Neural cell (in vitro differentiated cells): ENCODE results near the gene RELL2. TPM values are rescaled to one million over a fixed set of nuclear protein-coding genes. Genes with fewer than 3 reads are reported as not detected.

Experiments
- H2AFZ ChIP-seq: fragments of 200-600, 300-800 bp; sonication (generic), shearing (Covaris generic); 2 replicates; pipeline ENCODE4 v1.6.0; 2014; ENCODE audit warnings: low read depth, mild to moderate bottlenecking, antibody characterized with exemption, low read length, moderate library complexity
- H3F3A ChIP-seq: fragments of 200-600 bp; shearing (Covaris generic); 2 replicates; pipeline ENCODE4 v1.6.1; 2016; ENCODE audit warnings: mild to moderate bottlenecking, moderate library complexity, mixed read lengths, antibody characterized with exemption, low read length; ENCODE audit not compliant: insufficient read depth, poor library complexity, severe bottlenecking
- H3K27ac ChIP-seq: fragments of 200-600, 300-800 bp; sonication (generic), shearing (Covaris generic); 2 replicates; pipeline ENCODE4 v1.5.1; 2014; ENCODE audit warnings: mild to moderate bottlenecking, low read length, moderate library complexity
- H3K27me3 ChIP-seq: fragments of 300-800, 200-600 bp; sonication (generic), shearing (Covaris generic); 2 replicates; pipeline ENCODE4 v1.6.0; 2014; ENCODE audit warnings: mild to moderate bottlenecking, low read depth, low read length, moderate library complexity; ENCODE audit not compliant: insufficient read depth
- H3K36me3 ChIP-seq: fragments of 300-800, 200-600 bp; sonication (generic), shearing (Covaris generic); 2 replicates; pipeline ENCODE4 v1.5.1; 2014; ENCODE audit warnings: mild to moderate bottlenecking, antibody characterized with exemption, low read length, moderate library complexity; ENCODE audit not compliant: insufficient read depth
- H3K4me2 ChIP-seq: fragments of 300-800, 200-600 bp; sonication (generic), shearing (Covaris generic); 2 replicates; pipeline ENCODE4 v1.6.0; 2014; ENCODE audit warnings: mild to moderate bottlenecking, low read length
- H3K4me3 ChIP-seq: fragments of 300-800, 200-600 bp; sonication (generic), shearing (Covaris generic); 2 replicates; pipeline ENCODE4 v1.5.1; 2014; ENCODE audit warnings: mild to moderate bottlenecking, low read length, moderate library complexity
- H3K79me2 ChIP-seq: fragments of 200-600 bp; shearing (Covaris generic); replicated peaks from 2 replicates; pipeline ENCODE4 v1.6.0; 2014; ENCODE audit warnings: mild to moderate bottlenecking, low read length, moderate library complexity; ENCODE audit not compliant: insufficient read depth
- H3K9ac ChIP-seq: fragments of 300-800, 200-600 bp; sonication (generic), shearing (Covaris generic); 2 replicates; pipeline ENCODE4 v1.6.1; 2016; ENCODE audit warnings: mild to moderate bottlenecking, low read length, mixed read lengths
- H3K9me2 ChIP-seq: fragments of 200-600 bp; shearing (Covaris generic); 2 replicates; pipeline ENCODE4 v1.6.1; 2016; ENCODE audit warnings: mild to moderate bottlenecking, low read length, mixed read lengths; ENCODE audit not compliant: insufficient read depth
- H3K9me3 ChIP-seq: fragments of 200-600, 300-800 bp; sonication (generic), shearing (Covaris generic); 2 replicates; pipeline ENCODE4 v1.6.1; 2016; ENCODE audit warnings: mild to moderate bottlenecking, mixed run types, low read length, moderate library complexity, mixed read lengths
- H4K20me1 ChIP-seq: fragments of 200-600 bp; shearing (Covaris generic); 2 replicates; pipeline ENCODE4 v1.6.1; 2016; ENCODE audit warnings: mild to moderate bottlenecking, mixed run types; ENCODE audit not compliant: insufficient read depth
- EP300 ChIP-seq: fragments of 450-650 bp; conservative IDR thresholded peaks from 2 replicates; pipeline ENCODE4 v1.6.1; 2014; ENCODE audit warnings: antibody characterized with exemption, mild to moderate bottlenecking, moderate library complexity; ENCODE audit not compliant: poor library complexity, severe bottlenecking
- EZH2 ChIP-seq: fragments of 200-600, 300-800 bp; shearing (Covaris generic), sonication (generic); IDR thresholded peaks from 2 replicates; pipeline ENCODE4 v1.6.1; 2014; ENCODE audit warnings: antibody characterized with exemption, low read length, borderline replicate concordance, mild to moderate bottlenecking; ENCODE audit not compliant: insufficient read depth, poor library complexity, severe bottlenecking
- MXI1 ChIP-seq: fragments of 450-650 bp; conservative IDR thresholded peaks from 2 replicates; pipeline ENCODE4 v1.6.1; 2014; ENCODE audit warnings: antibody characterized with exemption, mild to moderate bottlenecking; ENCODE audit not compliant: poor library complexity, severe bottlenecking
- POLR2AphosphoS5 ChIP-seq: IDR thresholded peaks from 2 replicates; pipeline ENCODE4 v1.6.1; 2012
- RAD21 ChIP-seq: fragments of 450-650 bp; conservative IDR thresholded peaks from 2 replicates; pipeline ENCODE4 v1.6.1; 2014; ENCODE audit warnings: antibody characterized with exemption, mild to moderate bottlenecking, moderate library complexity
- REST ChIP-seq: IDR thresholded peaks from 2 replicates; pipeline ENCODE4 v1.6.1; 2012; ENCODE audit warnings: borderline replicate concordance
- SMC3 ChIP-seq: fragments of 450-650 bp; conservative IDR thresholded peaks from 2 replicates; pipeline ENCODE4 v1.6.1; 2014; ENCODE audit warnings: antibody characterized with exemption, mild to moderate bottlenecking, moderate library complexity; ENCODE audit not compliant: poor library complexity
- TAF1 ChIP-seq: IDR thresholded peaks from 2 replicates; pipeline ENCODE4 v1.6.1; 2012; ENCODE audit warnings: low read depth
- polyA plus RNA-seq: library from polyadenylated mRNA; depleted of rRNA; stranded (reverse); fragments of >200 nt; gene quantifications from 2 replicates; pipeline ENCODE4 v1.2.3, GENCODE V29; 2014
- small RNA-seq, 3 experiments: library from RNA; depleted of rRNA; stranded (forward); fragments of <200 nt; gene quantifications; one replicate each; pipeline ENCODE3, GENCODE V24; 2012
- TF ChIP-seq, protein P1 (sequence below): fragments of 450-650 bp; IDR thresholded peaks from 2 replicates; pipeline ENCODE4 v1.5.1; 2014; ENCODE audit warnings: antibody characterized with exemption, mild to moderate bottlenecking, moderate library complexity; ENCODE audit not compliant: poor library complexity, severe bottlenecking

The RELL2 gene
- polyA plus RNA-seq, 1 donor from 2014 or later = 44.9 TPM

GRCh38 chr5:141685591-141685990 is 48.8 kb downstream of the RELL2 start:
- no peak overlapping the region for H2AFZ ChIP-seq
- no peaks in the 10 kb centered on the region for H3F3A ChIP-seq
- no peaks in the 10 kb centered on the region for H3K79me2 ChIP-seq
- no peaks in the 10 kb centered on the region for H3K9me2 ChIP-seq
- no peaks in the 10 kb centered on the region for H3K9me3 ChIP-seq
- H3K27me3 ChIP-seq = no peaks in the 10 kb centered on the region
- no peak overlapping the region for H3K4me3 ChIP-seq
- TF ChIP-seq POLR2AphosphoS5 (no peak), EZH2 (no peak), TAF1 (no peak), REST (no peak), MXI1 (no peak), SMC3 (no peak), EP300 (no peak), RAD21 (no peak)
- TF ChIP-seq, protein P1, sequence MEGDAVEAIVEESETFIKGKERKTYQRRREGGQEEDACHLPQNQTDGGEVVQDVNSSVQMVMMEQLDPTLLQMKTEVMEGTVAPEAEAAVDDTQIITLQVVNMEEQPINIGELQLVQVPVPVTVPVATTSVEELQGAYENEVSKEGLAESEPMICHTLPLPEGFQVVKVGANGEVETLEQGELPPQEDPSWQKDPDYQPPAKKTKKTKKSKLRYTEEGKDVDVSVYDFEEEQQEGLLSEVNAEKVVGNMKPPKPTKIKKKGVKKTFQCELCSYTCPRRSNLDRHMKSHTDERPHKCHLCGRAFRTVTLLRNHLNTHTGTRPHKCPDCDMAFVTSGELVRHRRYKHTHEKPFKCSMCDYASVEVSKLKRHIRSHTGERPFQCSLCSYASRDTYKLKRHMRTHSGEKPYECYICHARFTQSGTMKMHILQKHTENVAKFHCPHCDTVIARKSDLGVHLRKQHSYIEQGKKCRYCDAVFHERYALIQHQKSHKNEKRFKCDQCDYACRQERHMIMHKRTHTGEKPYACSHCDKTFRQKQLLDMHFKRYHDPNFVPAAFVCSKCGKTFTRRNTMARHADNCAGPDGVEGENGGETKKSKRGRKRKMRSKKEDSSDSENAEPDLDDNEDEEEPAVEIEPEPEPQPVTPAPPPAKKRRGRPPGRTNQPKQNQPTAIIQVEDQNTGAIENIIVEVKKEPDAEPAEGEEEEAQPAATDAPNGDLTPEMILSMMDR = no peak
- no peak overlapping the region for H3K9ac ChIP-seq
- no peak overlapping the region for H3K27ac ChIP-seq
- no peaks in the 10 kb centered on the region for H4K20me1 ChIP-seq
- no peaks in the 10 kb centered on the region for H3K36me3 ChIP-seq
- no peak overlapping the region for H3K4me2 ChIP-seq

GRCh38 chr5:141686648-141687416 is 50.0 kb downstream of the RELL2 start:
- Histone ChIP-seq H3K9me3 (no peaks in the 10 kb centered on the region), H3K4me2 (no peak overlapping the region), H2AFZ (no peak overlapping the region), H3K79me2 (no peaks in the 10 kb centered on the region), H3K36me3 (no peaks in the 10 kb centered on the region), H3K9ac (no peak overlapping the region), H3K9me2 (no peaks in the 10 kb centered on the region), H4K20me1 (no peaks in the 10 kb centered on the region), H3K27me3 (no peaks in the 10 kb centered on the region), H3F3A (no peaks in the 10 kb centered on the region), H3K27ac (no peak overlapping the region), H3K4me3 (no peak overlapping the region)
- TF ChIP-seq REST (no peak), SMC3 (no peak), RAD21 (no peak)

Small RNA genes lying within 50 kb of the gene (small RNA-seq; reads per million reads assigned to genes)
- gene RPS27AP10 = 0 reads per million in 3 experiments

Other genes starting within 250 kb of the RELL2 start
- 9.3 and 13.0 TPM in 2 replicates for gene PCDHGB4, start 249.3 kb upstream of the RELL2 start, polyA plus RNA-seq
- 0.19 and 0.38 TPM in 2 replicates for gene PCDHGA8, start 244.4 kb upstream of the RELL2 start, polyA plus RNA-seq
- 0.17 and 0.54 TPM in 2 replicates for gene PCDHGB5, start 239.1 kb upstream of the RELL2 start, polyA plus RNA-seq
- 0.11 TPM in 1 of 2 replicates, not detected in the other for gene PCDHGA9, start 234.2 kb upstream of the RELL2 start, polyA plus RNA-seq
- 29.2 and 34.4 TPM in 2 replicates for gene PCDHGB6, start 229.0 kb upstream of the RELL2 start, polyA plus RNA-seq
- 7.3 and 8.1 TPM in 2 replicates for gene PCDHGA10, start 224.0 kb upstream of the RELL2 start, polyA plus RNA-seq
- 4.7 and 5.1 TPM in 2 replicates for gene PCDHGB7, start 219.3 kb upstream of the RELL2 start, polyA plus RNA-seq
- 0.32 and 0.62 TPM in 2 replicates for gene PCDHGA11, start 215.9 kb upstream of the RELL2 start, polyA plus RNA-seq
- 0.11 and 0.56 TPM in 2 replicates for gene PCDHGA12, start 206.5 kb upstream of the RELL2 start, polyA plus RNA-seq
- gene PCDHGC3, start 161.0 kb upstream of the RELL2 start, polyA plus RNA-seq = 2.1 and 2.8 TPM in 2 replicates
- gene PCDHGC4, start 152.0 kb upstream of the RELL2 start, polyA plus RNA-seq = 4.3 and 6.4 TPM in 2 replicates
- gene PCDHGC5, start 147.9 kb upstream of the RELL2 start, polyA plus RNA-seq = 0.51 and 0.54 TPM in 2 replicates
- 21.9 and 22.4 TPM in 2 replicates for gene DIAPH1, start 18.0 kb upstream of the RELL2 start, polyA plus RNA-seq
- 115 and 138 TPM in 2 replicates for gene HDAC3, start 148 bp upstream of the RELL2 start, polyA plus RNA-seq
- gene FCHSD1, start 14.4 kb downstream of the RELL2 start, polyA plus RNA-seq = 3.9 and 5.4 TPM in 2 replicates
- gene ARAP3, start 45.2 kb downstream of the RELL2 start, polyA plus RNA-seq = 1.4 and 1.8 TPM in 2 replicates
- 13.9 and 21.3 TPM in 2 replicates for gene PCDH1, start 241.4 kb downstream of the RELL2 start, polyA plus RNA-seq